HG03039 (cell line): ENCODE data around the gene LMBRD1.

Source experiments
- ATAC-seq: cut with Tn5 transposase; IDR thresholded peaks from one replicate; pipeline ENCODE4 v1.9.1; 2021; ENCODE audit warnings: mild to moderate bottlenecking, moderate library complexity; ENCODE audit not compliant: unreplicated experiment

LMBRD1 gene

GRCh38 chr6:69643688-69644087 lies 153.1 kb downstream of the LMBRD1 start:
- ATAC-seq = no peak

- ATAC-seq = no peak
Observed at GRCh38 chr6:69632932-69633331, 163.9 kb downstream of the LMBRD1 start.

DNA sequence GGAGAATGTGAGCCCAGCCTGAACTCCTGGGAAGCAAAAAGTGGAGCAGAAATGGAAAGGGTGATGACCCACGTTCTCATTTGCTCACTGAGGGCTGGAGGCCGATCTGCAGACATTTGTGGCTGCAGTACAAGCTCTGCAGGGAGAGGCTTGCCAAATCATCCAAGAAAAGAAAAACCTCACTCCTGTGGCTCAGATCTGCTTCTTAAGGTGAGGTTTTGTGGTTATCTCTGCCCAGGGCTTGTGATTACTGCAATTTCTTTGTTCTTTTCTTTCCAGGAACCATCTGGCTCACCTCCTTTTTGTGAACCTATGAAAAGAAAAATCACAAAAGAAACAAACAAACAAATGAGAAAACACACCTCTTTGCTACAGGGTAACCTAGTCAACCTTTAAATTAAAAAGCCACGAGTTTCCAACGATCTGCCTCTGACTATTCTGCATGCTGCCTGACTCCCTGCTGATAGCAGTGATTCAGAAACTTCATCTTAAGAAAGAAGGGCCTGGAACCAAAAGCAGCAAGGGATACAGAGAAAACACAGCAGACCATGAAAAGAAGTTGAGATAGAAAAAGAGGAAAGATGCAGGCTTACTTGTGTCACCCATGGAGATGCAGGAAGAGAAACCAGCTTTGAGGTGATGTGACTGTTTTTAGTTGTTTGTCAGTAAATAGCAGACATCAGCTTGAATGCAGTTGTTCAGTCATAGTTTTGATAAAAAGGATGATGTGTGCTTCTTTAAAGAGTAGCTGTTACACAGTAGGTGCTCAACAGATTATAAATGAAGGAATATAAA lies 165.1 kb downstream of the LMBRD1 start:
- ATAC-seq = no peak

DNA sequence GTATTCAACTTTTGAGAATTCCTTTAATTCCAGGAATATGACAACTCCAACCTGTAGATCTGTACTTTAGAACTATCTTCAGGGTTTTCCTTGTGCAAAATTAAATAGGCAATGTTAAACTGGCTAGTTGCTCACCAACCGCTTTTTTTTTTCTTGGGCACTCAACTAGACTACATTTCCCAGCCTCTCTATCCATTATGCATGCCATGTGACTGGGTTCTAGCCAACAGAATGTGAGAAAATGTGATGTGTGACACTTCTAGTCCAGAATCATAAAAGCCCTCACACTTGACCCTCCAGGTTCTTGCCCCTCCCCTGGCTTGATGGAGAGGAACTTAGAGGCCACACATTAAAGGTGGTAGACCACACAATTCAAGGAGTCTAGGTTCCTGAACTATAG lies 166.0 kb downstream of the LMBRD1 start:
- no peak for ATAC-seq

DNA sequence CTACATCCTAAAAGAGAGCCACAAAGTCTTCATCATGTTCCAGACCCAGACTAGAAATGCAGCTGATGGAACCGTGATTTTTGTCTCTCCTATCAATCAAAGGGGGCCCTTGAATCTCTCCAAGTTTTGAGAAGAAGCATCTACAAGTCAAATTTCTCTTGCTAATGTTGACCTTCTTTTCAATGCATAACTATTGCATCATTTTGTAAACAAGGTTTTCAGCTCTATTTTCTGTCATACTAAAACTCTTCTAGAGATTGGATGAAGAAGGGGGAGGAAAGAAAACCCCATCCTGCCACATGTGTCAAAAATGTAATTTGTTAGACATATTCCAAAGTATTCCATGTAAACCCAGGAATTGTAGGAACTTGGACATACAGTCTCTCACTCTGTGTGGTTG lies 169.2 kb downstream of the LMBRD1 start:
- no peak for ATAC-seq

GRCh38 chr6:69624944-69625343 lies 171.9 kb downstream of the LMBRD1 start:
- ATAC-seq = no peak
